ENCODE results near the gene RXRA. TPM values are rescaled to one million over a fixed set of nuclear protein-coding genes. Genes with fewer than 3 reads are reported as not detected.

RXRA gene
- total RNA-seq, 1 experiment from 2014 or later: 29.9 TPM

DNA sequence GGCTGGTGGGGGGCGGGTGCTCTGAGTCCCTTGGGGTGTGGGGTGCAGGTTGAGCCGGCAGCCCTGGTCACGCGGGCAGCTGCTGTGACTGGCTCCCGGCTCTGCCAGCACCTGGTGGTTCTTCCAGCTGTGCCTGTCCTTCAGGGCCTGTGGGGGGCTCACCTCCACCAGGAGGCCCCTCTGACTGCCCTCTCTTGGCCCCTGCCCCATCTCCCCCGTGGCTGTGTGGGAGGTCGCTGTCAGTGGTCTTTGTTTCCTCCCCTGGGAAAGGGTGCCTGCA is 3.3 kb downstream of the RXRA start:
- H3K79me1 ChIP-seq (ENCODE audit: insufficient read depth, low read depth, low read length, poor library complexity, severe bottlenecking): peaks cover 3% of the 10 kb centered on the region
- H2BK120ac ChIP-seq (ENCODE audit: low read depth, low read length, poor library complexity, severe bottlenecking): no peak overlapping the region
- H3K4me2 ChIP-seq (ENCODE audit: insufficient read depth, insufficient read length, low read length): no peak overlapping the region

More for the DNA sequence above, 3.3 kb downstream of the RXRA start:
- H3K4ac ChIP-seq (ENCODE audit: low read depth, low read length): no peak overlapping the region
- H4K91ac ChIP-seq (ENCODE audit: insufficient read length, low read depth, low read length): no peak overlapping the region
- no peaks in the 10 kb centered on the region for H3K27me3 ChIP-seq (ENCODE audit: insufficient read depth, low read length)
- DNase-seq: no peak
- H3K23ac ChIP-seq (ENCODE audit: insufficient read length, low read depth, low read length): no peak overlapping the region
- H4K5ac ChIP-seq (ENCODE audit: insufficient read length, low read depth, low read length): no peak overlapping the region
- H4K8ac ChIP-seq (replicated peaks; ENCODE audit: insufficient read length, low read depth, low read length): no peak overlapping the region
- peaks cover 24 to 44% of the 10 kb centered on the region in 2 experiments for H3K4me1 Mint-ChIP-seq
- H3K18ac ChIP-seq (ENCODE audit: insufficient read length, low read depth, low read length): no peak overlapping the region
- H3K9me3 Mint-ChIP-seq: no peaks in the 10 kb centered on the region
- H3K9ac ChIP-seq (ENCODE audit: extremely low read depth, insufficient read length, low read length): no peak overlapping the region
- no peaks in the 10 kb centered on the region; the same call in 1 of the 2 replicates for H3K27me3 Mint-ChIP-seq (ENCODE audit: low read depth)
- H2AFZ ChIP-seq (ENCODE audit: low read length): no peak overlapping the region
- peaks cover 4% of the 10 kb centered on the region; the same call in 1 of the 2 replicates for H3K79me2 ChIP-seq (ENCODE audit: insufficient read depth, low read length)
- H3K4me1 ChIP-seq (ENCODE audit: insufficient read depth, low read length): no peaks in the 10 kb centered on the region
- no peak overlapping the region for H3K27ac Mint-ChIP-seq
- H2BK15ac ChIP-seq (ENCODE audit: low read depth, low read length): no peak overlapping the region
- no peak overlapping the region for H2BK5ac ChIP-seq (ENCODE audit: insufficient read length, low read length)
- no peak overlapping the region for H3K56ac ChIP-seq (ENCODE audit: insufficient read length, low read depth, low read length)
- no peak for TF ChIP-seq CTCF (conservative IDR thresholded peaks at IDR 0.05)
- H3K9me3 ChIP-seq (ENCODE audit: control insufficient read depth, low read depth, low read length): no peaks in the 10 kb centered on the region
- H3K36me3 Mint-ChIP-seq (ENCODE audit: insufficient read depth in 1 of 3, low read depth in 3 of 3): no peaks in the 10 kb centered on the region
- no peak overlapping the region for H2AK5ac ChIP-seq (ENCODE audit: insufficient read length, low read length)
- peak overlapping the region; percentile 24; the same call in 1 of the 2 replicates for H3K14ac ChIP-seq (ENCODE audit: insufficient read depth, low read length)
- WGBS (ENCODE audit: extremely low coverage, insufficient read length, low lambda C conversion rate): no CpG with 5 or more reads among the region's 7 CpGs
- no peak overlapping the region for H3T11ph ChIP-seq (ENCODE audit: low read length)
- no peak overlapping the region for H2BK20ac ChIP-seq (ENCODE audit: low read depth, low read length, poor library complexity, severe bottlenecking)
- no peaks in the 10 kb centered on the region for H4K20me1 ChIP-seq (ENCODE audit: control insufficient read depth, insufficient read depth, insufficient read length)
- no peak overlapping the region for H2BK12ac ChIP-seq (ENCODE audit: insufficient read length, low read depth, low read length)
- no peak overlapping the region for H3K27ac ChIP-seq (ENCODE audit: insufficient read length, low read depth, low read length)
- peaks cover 7% of the 10 kb centered on the region for H3K23me2 ChIP-seq (ENCODE audit: insufficient read length, low read depth, low read length, poor library complexity, severe bottlenecking)
- no peak overlapping the region for H3K4me3 Mint-ChIP-seq
